ENCODE data around the gene ADAM10. TPM values are rescaled to one million over a fixed set of nuclear protein-coding genes. Genes with fewer than 3 reads are reported as not detected.

ADAM10 gene
- total RNA-seq, 1 experiment from 2014 or later, result 73.1 TPM

GRCh38 chr15:58742022-58742813, 7.3 kb downstream of the ADAM10 start:
- H3K27me3 ChIP-seq (ENCODE audit: control insufficient read depth, insufficient read depth, low read length), result no peaks in the 10 kb centered on the region
- no peak overlapping the region for H3K4me3 ChIP-seq (ENCODE audit: insufficient read depth, low read depth, low read length)
- no peak for DNase-seq
- no peaks in the 10 kb centered on the region for H3K36me3 ChIP-seq (replicated peaks; ENCODE audit: control insufficient read depth, insufficient read depth, low read length)

- H3K4me3 ChIP-seq (ENCODE audit: insufficient read depth, low read depth, low read length), result no peak overlapping the region
- DNase-seq, result no peak
- H3K36me3 ChIP-seq (replicated peaks; ENCODE audit: control insufficient read depth, insufficient read depth, low read length), result no peaks in the 10 kb centered on the region
- H3K27me3 ChIP-seq (ENCODE audit: control insufficient read depth, insufficient read depth, low read length), result no peaks in the 10 kb centered on the region
Measured at GRCh38 chr15:58741032-58741431, 8.5 kb downstream of the ADAM10 start.

- Histone ChIP-seq H3K36me3 (replicated peaks; ENCODE audit: control insufficient read depth, insufficient read depth, low read length) (no peaks in the 10 kb centered on the region), H3K27me3 (ENCODE audit: control insufficient read depth, insufficient read depth, low read length) (no peaks in the 10 kb centered on the region), H3K4me3 (ENCODE audit: insufficient read depth, low read depth, low read length) (no peak overlapping the region)
- no peak for DNase-seq
Measured at GRCh38 chr15:58740436-58740835, 9.1 kb downstream of the ADAM10 start.

- H3K4me3 ChIP-seq (ENCODE audit: insufficient read depth, low read depth, low read length), result no peak overlapping the region
- DNase-seq, result no peak
- no peaks in the 10 kb centered on the region for H3K36me3 ChIP-seq (replicated peaks; ENCODE audit: control insufficient read depth, insufficient read depth, low read length)
- H3K27me3 ChIP-seq (ENCODE audit: control insufficient read depth, insufficient read depth, low read length), result no peaks in the 10 kb centered on the region
Measured at GRCh38 chr15:58738046-58738707, 11.3 kb downstream of the ADAM10 start.

GRCh38 chr15:58737298-58737697, 12.2 kb downstream of the ADAM10 start:
- H3K27me3 ChIP-seq (ENCODE audit: control insufficient read depth, insufficient read depth, low read length), result no peaks in the 10 kb centered on the region
- H3K4me3 ChIP-seq (ENCODE audit: insufficient read depth, low read depth, low read length), result no peak overlapping the region
- H3K36me3 ChIP-seq (replicated peaks; ENCODE audit: control insufficient read depth, insufficient read depth, low read length), result no peaks in the 10 kb centered on the region
- no peak for DNase-seq

GRCh38 chr15:58736018-58736643, 13.4 kb downstream of the ADAM10 start:
- DNase-seq, result no peak
- no peaks in the 10 kb centered on the region for H3K36me3 ChIP-seq (replicated peaks; ENCODE audit: control insufficient read depth, insufficient read depth, low read length)
- no peak overlapping the region for H3K4me3 ChIP-seq (ENCODE audit: insufficient read depth, low read depth, low read length)
- H3K27me3 ChIP-seq (ENCODE audit: control insufficient read depth, insufficient read depth, low read length), result no peaks in the 10 kb centered on the region

GRCh38 chr15:58734859-58735258, 14.6 kb downstream of the ADAM10 start:
- Histone ChIP-seq H3K4me3 (ENCODE audit: insufficient read depth, low read depth, low read length) (no peak overlapping the region), H3K36me3 (replicated peaks; ENCODE audit: control insufficient read depth, insufficient read depth, low read length) (no peaks in the 10 kb centered on the region), H3K27me3 (ENCODE audit: control insufficient read depth, insufficient read depth, low read length) (no peaks in the 10 kb centered on the region)
- no peak for DNase-seq

- DNase-seq, result no peak
- no peaks in the 10 kb centered on the region for H3K27me3 ChIP-seq (ENCODE audit: control insufficient read depth, insufficient read depth, low read length)
- no peak overlapping the region for H3K4me3 ChIP-seq (ENCODE audit: insufficient read depth, low read depth, low read length)
- H3K36me3 ChIP-seq (replicated peaks; ENCODE audit: control insufficient read depth, insufficient read depth, low read length), result no peaks in the 10 kb centered on the region
Measured at GRCh38 chr15:58732625-58733363, 16.7 kb downstream of the ADAM10 start.

GRCh38 chr15:58731756-58732535, 17.6 kb downstream of the ADAM10 start:
- no peaks in the 10 kb centered on the region for H3K36me3 ChIP-seq (replicated peaks; ENCODE audit: control insufficient read depth, insufficient read depth, low read length)
- no peaks in the 10 kb centered on the region for H3K27me3 ChIP-seq (ENCODE audit: control insufficient read depth, insufficient read depth, low read length)
- H3K4me3 ChIP-seq (ENCODE audit: insufficient read depth, low read depth, low read length), result no peak overlapping the region
- DNase-seq, result no peak

GRCh38 chr15:58726867-58727266, 22.6 kb downstream of the ADAM10 start:
- DNase-seq, result no peak

GRCh38 chr15:58724466-58724865, 25.0 kb downstream of the ADAM10 start:
- Histone ChIP-seq H3K4me3 (ENCODE audit: insufficient read depth, low read depth, low read length) (no peak overlapping the region), H3K36me3 (replicated peaks; ENCODE audit: control insufficient read depth, insufficient read depth, low read length) (no peaks in the 10 kb centered on the region), H3K27me3 (ENCODE audit: control insufficient read depth, insufficient read depth, low read length) (no peaks in the 10 kb centered on the region)
- DNase-seq, result no peak

More at GRCh38 chr15:58726867-58727266, 22.6 kb downstream of the ADAM10 start:
- H3K27me3 ChIP-seq (ENCODE audit: control insufficient read depth, insufficient read depth, low read length), result no peaks in the 10 kb centered on the region
- no peaks in the 10 kb centered on the region for H3K36me3 ChIP-seq (replicated peaks; ENCODE audit: control insufficient read depth, insufficient read depth, low read length)
- no peak overlapping the region for H3K4me3 ChIP-seq (ENCODE audit: insufficient read depth, low read depth, low read length)

GRCh38 chr15:58717357-58717756, 32.1 kb downstream of the ADAM10 start:
- H3K27me3 ChIP-seq (ENCODE audit: control insufficient read depth, insufficient read depth, low read length), result no peaks in the 10 kb centered on the region
- no peak for DNase-seq
- H3K36me3 ChIP-seq (replicated peaks; ENCODE audit: control insufficient read depth, insufficient read depth, low read length), result no peaks in the 10 kb centered on the region
- H3K4me3 ChIP-seq (ENCODE audit: insufficient read depth, low read depth, low read length), result no peak overlapping the region

GRCh38 chr15:58716027-58716426, 33.5 kb downstream of the ADAM10 start:
- H3K27me3 ChIP-seq (ENCODE audit: control insufficient read depth, insufficient read depth, low read length), result no peaks in the 10 kb centered on the region
- H3K4me3 ChIP-seq (ENCODE audit: insufficient read depth, low read depth, low read length), result no peak overlapping the region
- DNase-seq, result no peak
- H3K36me3 ChIP-seq (replicated peaks; ENCODE audit: control insufficient read depth, insufficient read depth, low read length), result no peaks in the 10 kb centered on the region

All from H7 (cell line).